HTERT RPE-1 (cell line): ENCODE data around the gene GNB5.
"Not testable (repeated sequence)": the region's sequence is repeated elsewhere in the genome, so short reads cannot be mapped to it uniquely, and the experiment has no call there.

ENCODE experiments used
- in situ Hi-C: fragments of 300-500 bp; cut with MboI; formaldehyde crosslinking; loops from 4 replicates; pipeline ENCODE4 v1.14.3; 2020; ENCODE audit warnings: low sequenced_read_pairs

GNB5 gene

GRCh38 chr15:52171807-52172206 is 19.4 kb downstream of the GNB5 start:
- in situ Hi-C loops = no loop called here

GRCh38 chr15:52171386-52171785 is 19.8 kb downstream of the GNB5 start:
- in situ Hi-C loops = no loop called here

- in situ Hi-C loops = not testable (repeated sequence)
Measured at GRCh38 chr15:52170199-52170598, 21.0 kb downstream of the GNB5 start.

- in situ Hi-C loops = not testable (repeated sequence)
Measured at GRCh38 chr15:52165494-52166131, 25.6 kb downstream of the GNB5 start.

- in situ Hi-C loops = no loop called here
Measured at GRCh38 chr15:52164631-52165265, 26.4 kb downstream of the GNB5 start.

- in situ Hi-C loops = no loop called here
Measured at GRCh38 chr15:52163321-52164190, 27.6 kb downstream of the GNB5 start.

GRCh38 chr15:52162876-52163275 is 28.3 kb downstream of the GNB5 start:
- in situ Hi-C loops = no loop called here

- in situ Hi-C loops = no loop called here
Measured at GRCh38 chr15:52162260-52162659, 28.9 kb downstream of the GNB5 start.

GRCh38 chr15:52161406-52161966 is 29.7 kb downstream of the GNB5 start:
- in situ Hi-C loops = no loop called here

- in situ Hi-C loops = no loop called here
Measured at GRCh38 chr15:52159645-52160044, 31.5 kb downstream of the GNB5 start.

GRCh38 chr15:52158084-52158765 is 33.0 kb downstream of the GNB5 start:
- in situ Hi-C loops = no loop called here

- in situ Hi-C loops = no loop called here
Measured at GRCh38 chr15:52155878-52156277, 35.3 kb downstream of the GNB5 start.

- in situ Hi-C loops = no loop called here
Measured at GRCh38 chr15:52154896-52155865, 36.0 kb downstream of the GNB5 start.

GRCh38 chr15:52153900-52154895 is 37.0 kb downstream of the GNB5 start:
- in situ Hi-C loops = no loop called here

GRCh38 chr15:52151353-52151752 is 39.8 kb downstream of the GNB5 start:
- in situ Hi-C loops = no loop called here

GRCh38 chr15:52150871-52151270 is 40.3 kb downstream of the GNB5 start:
- in situ Hi-C loops = no loop called here

GRCh38 chr15:52150043-52150825 is 41.0 kb downstream of the GNB5 start:
- in situ Hi-C loops = no loop called here

- in situ Hi-C loops = no loop called here
Measured at GRCh38 chr15:52148403-52148802, 42.8 kb downstream of the GNB5 start.
